Stomach smooth muscle (tissue), 2 donors: ENCODE data around the gene TLK2.
"Not testable (repeated sequence)": the region's sequence is repeated elsewhere in the genome, so short reads cannot be mapped to it uniquely, and the experiment has no call there.

Experiments
- H3K27ac ChIP-seq: one replicate; pipeline ENCODE4 v1.7.0; 2013; ENCODE audit warnings: mild to moderate bottlenecking, low read length, inconsistent platforms
- H3K27me3 ChIP-seq, 2 donors: one replicate each; pipeline ENCODE4 v1.7.0; 2013; ENCODE audit warnings: low read length in 2 of 2; ENCODE audit not compliant: insufficient read depth in 2 of 2, control insufficient read depth in 1 of 2
- H3K36me3 ChIP-seq, 2 donors: one replicate each; pipeline ENCODE4 v1.7.0; 2013; ENCODE audit warnings: low read length in 2 of 2; ENCODE audit not compliant: control insufficient read depth in 2 of 2, insufficient read depth in 2 of 2
- H3K4me1 ChIP-seq: one replicate; pipeline ENCODE4 v1.7.0; 2013; ENCODE audit warnings: low read length; ENCODE audit not compliant: control insufficient read depth, insufficient read depth
- H3K4me3 ChIP-seq, 2 donors: one replicate each; pipeline ENCODE4 v1.7.0; 2013; ENCODE audit warnings: low read length in 2 of 2
- H3K9ac ChIP-seq, 2 donors: one replicate each; pipeline ENCODE4 v1.7.0; 2013; ENCODE audit warnings: low read length in 2 of 2, mild to moderate bottlenecking in 1 of 2
- H3K9me3 ChIP-seq, 2 donors: one replicate each; pipeline ENCODE4 v1.7.0; 2013; ENCODE audit warnings: low read length in 2 of 2; ENCODE audit not compliant: control insufficient read depth in 2 of 2
- donor health status: healthy.
- donor health status: Pancreatic carcinoma.

Gene TLK2

DNA sequence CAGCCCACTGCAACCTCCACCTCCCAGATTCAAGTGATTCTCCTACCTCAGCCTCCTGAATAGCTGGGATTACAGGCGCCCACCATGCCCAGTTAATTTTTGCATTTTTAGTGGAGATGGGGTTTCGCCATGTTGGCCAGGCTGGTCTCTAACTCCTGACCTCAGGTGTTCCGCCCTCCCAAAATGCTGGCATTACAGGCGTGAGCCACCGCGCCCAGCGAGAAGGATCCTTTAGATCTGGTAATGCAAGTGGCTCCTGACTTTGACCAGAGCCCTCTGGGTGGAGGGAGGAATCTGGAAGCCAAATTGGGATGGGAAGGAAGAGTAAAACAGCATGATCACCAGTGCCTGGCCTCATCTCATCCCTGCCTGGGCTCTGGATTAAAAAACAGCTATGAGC lies 13.4 kb upstream of the TLK2 start:
- not testable (repeated sequence) for H3K27me3 ChIP-seq, H3K36me3 ChIP-seq, H3K27ac ChIP-seq, H3K4me3 ChIP-seq, H3K9ac ChIP-seq, H3K4me1 ChIP-seq, H3K9me3 ChIP-seq

GRCh38 chr17:62470666-62471379 lies 7.8 kb upstream of the TLK2 start:
- H3K9ac ChIP-seq, H3K27ac ChIP-seq, H3K27me3 ChIP-seq, H3K4me3 ChIP-seq, H3K4me1 ChIP-seq, H3K9me3 ChIP-seq, H3K36me3 ChIP-seq: not testable (repeated sequence)

- not testable (repeated sequence) for H3K36me3 ChIP-seq, H3K9me3 ChIP-seq, H3K9ac ChIP-seq, H3K27me3 ChIP-seq, H3K27ac ChIP-seq, H3K4me1 ChIP-seq, H3K4me3 ChIP-seq
Measured at GRCh38 chr17:62471380-62471880, 7.2 kb upstream of the TLK2 start.

GRCh38 chr17:62473030-62473982 lies 5.3 kb upstream of the TLK2 start:
- H3K36me3 ChIP-seq, H3K27ac ChIP-seq, H3K27me3 ChIP-seq, H3K9ac ChIP-seq, H3K4me3 ChIP-seq, H3K9me3 ChIP-seq: not testable (repeated sequence)
- H3K4me1 ChIP-seq: peaks cover 11% of the 10 kb centered on the region

GRCh38 chr17:62477111-62477510 lies 1.5 kb upstream of the TLK2 start:
- not testable (repeated sequence) for H3K9me3 ChIP-seq, H3K27ac ChIP-seq, H3K27me3 ChIP-seq, H3K4me1 ChIP-seq, H3K36me3 ChIP-seq
- peak overlapping the region in 1 of 2 donors; percentile 67 for H3K9ac ChIP-seq
- H3K4me3 ChIP-seq: peak overlapping the region in 1 of 2 donors; percentile 72

DNA sequence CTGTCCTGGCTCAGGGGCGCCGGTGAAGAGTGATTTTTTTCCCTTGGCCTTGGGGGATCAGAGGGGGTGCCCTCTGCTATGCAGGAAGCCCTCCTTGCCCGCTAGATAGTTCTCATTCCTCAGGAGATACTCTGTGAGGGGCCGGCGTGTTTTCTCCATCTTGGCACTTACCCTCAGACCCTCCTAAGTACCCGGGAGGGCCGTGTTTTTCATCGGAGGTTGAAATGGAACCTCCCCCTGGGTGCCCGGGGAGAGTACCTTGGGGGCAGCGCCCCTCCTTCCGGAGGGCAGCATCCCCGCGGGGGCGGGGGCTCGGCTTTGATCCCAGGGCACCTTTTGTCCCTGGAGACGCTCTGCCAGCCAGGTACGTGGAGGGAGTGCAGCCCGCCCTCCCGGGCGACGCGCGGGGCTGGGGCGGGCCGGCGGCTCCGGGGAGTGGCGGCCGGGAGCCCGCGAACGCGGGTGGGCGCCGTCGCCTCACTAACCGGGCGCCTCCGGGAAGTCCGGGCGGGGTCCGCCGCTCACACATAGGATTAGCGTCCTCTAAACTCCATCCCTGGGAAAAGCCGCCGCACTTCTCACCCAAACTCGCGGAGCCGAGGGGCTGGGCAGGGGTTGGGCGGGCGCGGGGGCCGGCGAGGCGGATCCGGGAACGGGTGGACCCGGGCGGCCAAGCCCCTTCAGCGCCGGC lies 762 bp upstream of the TLK2 start:
- Histone ChIP-seq H3K27ac (peak overlapping the region; percentile 53), H3K4me3 (peak overlapping the region; percentile 17 to 72), H3K4me1 (peaks cover 10% of the 10 kb centered on the region), H3K9ac (peak overlapping the region; percentile 55 to 67)
- not testable (repeated sequence) for H3K9me3 ChIP-seq, H3K36me3 ChIP-seq, H3K27me3 ChIP-seq

GRCh38 chr17:62478880-62479638 lies 434 bp downstream of the TLK2 start:
- H3K4me1 ChIP-seq: peaks cover 10% of the 10 kb centered on the region
- peak overlapping the region; percentile 47 to 72 for H3K4me3 ChIP-seq
- peak overlapping the region; percentile 68 to 79 for H3K9ac ChIP-seq
- H3K36me3 ChIP-seq, H3K9me3 ChIP-seq, H3K27me3 ChIP-seq: not testable (repeated sequence)
- H3K27ac ChIP-seq: peak overlapping the region; percentile 71

- not testable (repeated sequence) for H3K27me3 ChIP-seq, H3K9me3 ChIP-seq, H3K36me3 ChIP-seq
- H3K4me3 ChIP-seq: peak overlapping the region; percentile 47 to 72
- H3K4me1 ChIP-seq: peaks cover 10% of the 10 kb centered on the region
- peak overlapping the region; percentile 71 for H3K27ac ChIP-seq
- H3K9ac ChIP-seq: peak overlapping the region; percentile 68 to 79
Measured at GRCh38 chr17:62479639-62480258, 1.1 kb downstream of the TLK2 start.

DNA sequence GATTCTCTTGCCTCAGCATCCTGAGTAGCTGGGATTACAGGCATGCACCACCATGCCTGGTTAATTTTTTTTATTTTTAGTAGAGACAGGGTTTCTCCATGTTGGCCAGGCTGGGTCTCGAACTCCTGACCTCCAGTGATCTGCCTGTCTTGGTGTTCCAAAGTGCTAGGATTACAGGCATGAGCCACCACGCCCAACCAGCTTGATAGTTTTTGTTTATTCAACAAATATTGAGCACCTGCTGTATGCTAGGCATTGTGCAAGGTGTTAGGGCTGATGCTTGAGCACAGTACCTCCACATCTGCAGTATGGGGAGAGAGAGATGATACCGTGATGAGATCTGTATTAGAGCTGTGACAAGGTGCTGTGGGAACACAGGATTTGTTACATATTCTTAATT lies 3.9 kb downstream of the TLK2 start:
- not testable (repeated sequence) for H3K4me3 ChIP-seq, H3K36me3 ChIP-seq, H3K9ac ChIP-seq, H3K27me3 ChIP-seq, H3K27ac ChIP-seq, H3K4me1 ChIP-seq, H3K9me3 ChIP-seq

- not testable (repeated sequence) for H3K4me3 ChIP-seq, H3K9ac ChIP-seq, H3K36me3 ChIP-seq, H3K27ac ChIP-seq, H3K9me3 ChIP-seq, H3K27me3 ChIP-seq, H3K4me1 ChIP-seq
Measured at GRCh38 chr17:62490990-62491389, 12.4 kb downstream of the TLK2 start.
